Nucleus accumbens (tissue), 56 donors: Measurements from ENCODE around the gene PANX1.
"Not testable (repeated sequence)": the region's sequence is repeated elsewhere in the genome, so short reads cannot be mapped to it uniquely, and the experiment has no call there.

ENCODE experiments used
- DNase-seq, 56 donors: peaks; one replicate each; lab custom pipeline; 2025; lab: John Stamatoyannopoulos, UW

PANX1 gene

DNA sequence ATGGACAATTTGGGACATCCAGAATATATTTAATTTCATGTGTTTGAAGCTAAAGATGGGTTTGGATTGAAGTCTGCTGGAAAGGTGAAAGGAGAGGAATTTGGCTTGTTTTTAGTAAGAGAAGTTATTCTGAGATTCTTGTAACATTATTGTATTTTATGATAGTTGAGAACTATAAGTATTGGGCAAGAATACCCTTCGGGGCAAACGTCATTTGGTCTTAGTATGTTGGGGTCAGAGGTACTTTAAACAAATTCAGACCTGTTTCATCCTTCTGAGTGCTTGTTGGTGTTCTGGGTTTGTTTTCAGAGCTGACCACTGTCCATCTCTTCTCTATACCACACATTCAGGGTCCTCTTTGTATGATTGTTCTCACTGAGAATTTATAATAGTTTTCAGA, 19.5 kb downstream of the PANX1 start:
- no peak for DNase-seq

DNA sequence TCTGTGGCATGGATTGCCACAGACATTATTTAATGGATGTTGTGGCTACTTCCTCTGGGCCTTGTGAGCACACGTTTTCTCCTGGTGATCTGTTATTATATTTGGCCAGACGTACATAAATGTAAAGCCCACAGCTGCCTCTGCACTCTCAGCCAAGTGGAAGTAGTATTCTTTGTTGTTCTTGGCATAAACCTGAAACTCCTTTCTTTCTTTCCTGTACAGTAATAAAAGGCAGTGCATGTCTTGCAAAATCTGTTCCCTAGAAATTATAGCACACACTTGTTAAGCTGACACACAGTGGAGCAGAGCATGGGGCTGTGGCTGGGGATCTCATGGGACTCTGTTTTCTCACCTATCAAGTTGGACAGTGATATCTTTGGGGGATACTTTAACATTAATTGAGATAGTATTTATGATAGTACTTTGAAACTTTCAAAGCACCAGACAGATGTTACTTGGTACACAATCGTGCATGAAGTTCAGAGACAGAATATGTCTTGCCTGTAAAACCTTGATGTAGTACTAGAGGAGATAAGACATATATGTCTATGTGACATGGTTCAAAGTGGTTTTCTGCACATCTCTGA, 20.9 kb downstream of the PANX1 start:
- no peak for DNase-seq

DNA sequence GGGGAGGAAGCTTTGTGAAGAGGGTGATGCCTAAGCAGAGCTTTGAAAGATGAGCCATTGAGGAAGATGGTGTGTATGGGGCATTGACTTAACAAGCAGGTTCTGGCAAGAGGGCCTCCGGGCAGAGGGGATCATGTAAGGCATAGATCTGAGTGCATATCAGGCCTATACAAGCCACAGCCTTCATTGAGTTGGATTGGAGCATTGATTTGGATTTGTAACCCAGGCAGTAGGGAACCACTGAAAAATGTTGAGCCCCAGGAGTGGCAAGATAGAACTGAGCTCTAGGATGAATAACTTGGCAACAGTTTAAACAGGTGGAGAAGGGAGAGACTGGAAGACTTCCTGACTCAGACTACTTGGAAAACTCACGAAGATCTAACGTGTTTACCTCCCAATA, 21.4 kb downstream of the PANX1 start:
- DNase-seq: no peak

DNA sequence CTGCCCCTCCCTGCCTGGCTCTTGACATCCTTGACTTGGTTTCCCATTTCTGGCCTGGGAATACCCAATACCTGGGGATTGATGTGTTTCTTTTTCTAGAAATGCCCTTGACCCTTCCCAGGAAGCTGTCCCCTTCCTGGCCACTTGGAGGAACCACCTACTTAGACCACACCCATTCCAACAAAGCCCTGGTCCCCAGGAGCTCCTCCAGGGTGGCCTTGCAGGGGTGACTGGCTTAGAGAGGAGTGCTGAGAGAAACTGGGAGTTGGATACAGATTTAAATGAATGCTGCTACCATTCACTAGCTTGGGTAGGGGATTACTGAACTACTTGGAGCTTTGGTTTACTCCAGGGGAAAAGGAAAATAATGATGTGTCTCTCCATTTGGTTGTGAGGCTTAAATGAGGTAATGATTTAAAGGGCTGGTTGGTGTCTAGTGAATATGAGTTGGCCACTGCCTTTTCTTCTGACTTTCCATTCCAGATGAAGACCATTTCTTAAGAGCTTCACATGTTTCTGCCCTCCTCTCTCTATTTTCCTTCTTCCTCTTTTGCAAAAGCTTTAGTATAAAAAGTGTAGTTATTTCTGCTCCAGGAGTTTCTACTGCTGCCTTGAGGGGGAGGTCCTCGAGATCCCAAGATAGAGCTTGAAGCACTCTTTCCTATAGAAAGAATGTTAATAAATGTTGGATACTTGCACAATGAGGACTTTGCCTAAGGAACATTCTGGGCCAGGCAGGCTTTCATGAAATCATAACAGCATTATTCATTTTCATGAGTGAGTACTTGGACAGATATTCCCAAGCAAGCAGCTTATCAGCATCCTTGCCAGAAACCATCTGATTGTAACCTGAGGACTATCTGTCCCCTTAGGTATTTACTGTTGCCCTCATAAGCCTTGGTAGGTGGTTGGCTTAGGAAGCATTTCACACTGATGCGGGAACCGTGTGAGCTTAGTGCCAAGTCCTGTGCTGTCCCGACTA, 22.4 kb downstream of the PANX1 start:
- no peak for DNase-seq

DNA sequence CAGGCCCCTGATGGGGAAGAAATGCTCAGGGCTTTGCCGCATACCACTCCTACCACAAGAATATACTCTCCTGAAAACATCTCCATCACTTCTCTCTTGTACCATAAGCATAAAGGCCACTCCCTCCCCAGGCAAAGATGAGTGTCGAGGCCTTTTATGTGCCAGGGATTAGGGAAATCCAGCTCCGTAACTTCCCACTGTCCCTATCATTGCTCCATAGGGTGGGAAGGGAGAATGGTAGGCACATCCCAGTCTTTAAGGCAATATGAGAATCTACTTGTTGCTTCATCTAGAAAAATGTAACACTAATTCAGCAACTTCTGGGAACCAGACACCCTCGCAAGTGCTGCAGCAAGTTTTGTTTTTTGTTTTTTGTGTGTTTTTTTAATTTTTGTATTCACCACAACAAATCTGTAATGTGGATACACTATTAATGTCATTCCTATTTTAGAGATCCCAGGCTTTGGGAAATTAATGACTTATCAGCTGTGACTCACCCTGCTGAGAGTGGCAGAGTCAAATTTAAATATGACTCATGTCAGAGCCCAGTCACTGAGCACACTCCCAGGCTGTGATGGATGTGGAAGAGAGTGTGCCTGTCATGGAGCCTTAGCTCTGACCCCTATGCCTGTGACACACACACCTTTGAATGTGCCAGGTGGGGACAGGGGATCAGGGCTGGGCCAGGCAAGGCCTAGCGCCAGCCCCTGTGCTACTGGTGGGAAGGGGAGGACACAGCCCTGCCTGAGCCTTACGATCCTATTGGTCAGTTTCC, 23.4 kb downstream of the PANX1 start:
- peak in 10 of 56 donors; percentile 9 to 53 (median 32) for DNase-seq

DNA sequence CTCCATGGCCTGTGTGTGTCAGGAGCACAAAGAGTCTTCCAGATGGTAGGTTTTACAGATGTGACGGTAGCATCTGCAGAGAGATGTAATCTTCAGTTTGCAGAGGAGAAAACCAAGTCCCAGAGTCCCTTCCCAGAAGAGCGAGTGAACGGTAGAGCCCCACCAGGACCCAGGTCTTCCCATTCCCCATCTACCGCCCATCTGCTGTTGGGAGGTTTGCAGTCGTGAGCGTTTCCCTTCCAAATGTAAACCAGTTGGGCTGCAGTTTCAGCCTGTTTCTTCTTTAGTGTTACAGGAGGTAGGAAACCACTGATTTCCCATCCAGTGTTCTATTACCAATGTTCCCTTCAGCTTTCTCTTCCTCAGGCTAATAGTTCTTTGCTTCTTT, 24.0 kb downstream of the PANX1 start:
- DNase-seq: no peak

DNA sequence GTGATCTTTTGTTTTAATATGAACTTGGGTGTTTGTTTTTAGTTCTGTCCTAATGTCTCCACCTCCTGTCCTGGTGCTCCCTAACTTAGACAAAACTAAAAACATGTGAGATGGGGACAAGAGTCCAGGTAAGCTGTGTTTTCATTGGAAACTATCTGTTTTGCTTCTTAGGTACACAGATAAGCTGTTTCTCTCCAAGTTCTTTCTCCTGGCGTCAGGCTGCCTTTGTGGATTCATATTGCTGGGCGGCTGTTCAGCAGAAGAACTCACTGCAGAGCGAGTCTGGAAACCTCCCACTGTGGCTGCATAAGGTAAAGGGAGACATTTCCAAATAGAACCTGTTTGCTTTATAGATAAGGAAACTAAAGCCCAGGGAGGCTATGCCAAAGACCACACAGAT, 24.7 kb downstream of the PANX1 start:
- no peak for DNase-seq

DNA sequence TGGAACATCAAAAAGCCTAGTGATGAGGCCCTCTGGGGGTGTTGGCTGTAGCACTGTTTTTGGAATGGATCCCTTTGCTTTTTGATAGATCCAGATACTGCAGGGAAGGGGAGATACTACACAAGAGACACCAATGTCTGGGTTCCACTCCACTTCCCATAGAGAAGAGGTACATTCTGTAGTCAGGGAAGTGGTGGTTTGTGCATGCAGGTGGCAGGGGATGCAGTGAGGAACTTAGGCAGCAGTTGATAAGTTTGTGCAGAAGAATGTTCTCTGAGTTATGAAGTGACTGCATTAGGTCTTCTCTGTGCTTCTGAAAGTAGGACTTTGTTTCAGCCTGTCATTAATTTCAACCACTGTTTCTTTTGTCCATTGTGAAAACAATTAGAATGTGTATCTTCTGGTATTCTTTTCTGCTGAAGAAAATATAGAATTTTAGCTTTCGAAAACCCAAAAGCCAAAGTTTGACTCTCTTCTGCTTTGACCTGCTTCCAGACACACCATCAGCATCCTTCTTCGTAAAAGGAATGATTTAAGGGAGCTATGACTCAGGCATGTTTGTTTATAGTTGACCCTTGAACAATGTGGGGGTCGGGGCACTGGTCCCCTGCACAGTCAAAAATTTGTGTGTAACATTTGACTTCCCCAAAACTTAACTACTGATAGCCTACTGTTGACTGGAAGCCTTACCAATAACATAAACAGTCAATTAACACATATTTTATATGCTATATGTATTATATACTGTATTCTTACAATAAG, 25.6 kb downstream of the PANX1 start:
- no peak for DNase-seq

DNA sequence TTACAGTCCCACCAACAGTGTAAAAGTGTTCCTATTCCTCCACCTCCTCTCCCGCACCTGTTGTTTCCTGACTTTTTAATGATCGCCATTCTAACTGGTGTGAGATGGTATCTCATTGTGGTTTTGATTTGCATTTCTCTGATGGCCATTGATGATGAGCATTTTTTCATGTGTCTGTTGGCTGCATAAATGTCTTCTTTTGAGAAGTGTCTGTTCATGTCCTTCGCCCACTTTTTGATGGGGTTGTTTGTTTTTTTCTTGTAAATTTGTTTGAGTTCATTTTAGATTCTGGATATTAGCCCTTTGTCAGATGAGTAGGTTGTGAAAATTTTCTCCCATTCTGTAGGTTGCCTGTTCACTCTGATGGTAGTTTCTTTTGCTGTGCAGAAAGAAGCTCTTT, 28.7 kb downstream of the PANX1 start:
- not testable (repeated sequence) for DNase-seq

DNA sequence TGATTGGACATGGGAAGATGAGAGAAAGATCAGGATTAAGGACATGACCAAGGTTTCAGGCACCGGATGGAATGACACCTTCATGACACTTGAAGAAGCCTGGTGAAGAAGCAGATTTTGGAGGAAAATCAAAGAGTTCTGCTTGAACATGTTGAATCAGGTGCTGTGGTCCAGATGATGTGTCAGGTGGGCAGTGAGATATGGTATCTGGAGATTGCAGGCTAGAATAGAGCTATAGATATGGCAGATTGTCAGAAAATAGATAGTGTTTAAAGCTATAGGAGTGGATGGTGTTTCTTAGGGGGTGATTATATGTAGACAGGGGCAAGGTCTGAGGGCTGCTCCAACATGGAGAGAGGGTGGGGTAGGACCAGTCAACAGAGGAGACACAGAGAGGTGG, 40.2 kb downstream of the PANX1 start:
- DNase-seq: no peak

DNA sequence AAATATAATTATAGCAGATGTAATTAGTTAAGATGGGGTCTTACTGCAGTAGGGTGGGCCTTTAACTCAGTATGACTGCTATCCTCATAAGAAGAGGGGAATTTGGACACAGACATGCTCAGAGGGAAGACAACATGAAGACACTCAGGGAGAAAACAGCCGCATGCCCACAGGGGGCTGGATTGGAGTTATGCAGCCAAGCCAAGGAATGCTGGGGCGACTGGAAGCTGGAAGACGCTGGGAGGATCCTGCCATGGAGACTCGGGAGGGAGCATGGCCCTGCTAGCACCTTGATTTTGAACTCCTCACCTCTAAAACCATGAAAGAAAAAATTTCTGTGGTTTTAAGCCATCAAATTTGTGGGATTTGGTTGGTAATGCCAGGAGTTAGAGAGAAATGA, 40.9 kb downstream of the PANX1 start:
- no peak for DNase-seq

DNA sequence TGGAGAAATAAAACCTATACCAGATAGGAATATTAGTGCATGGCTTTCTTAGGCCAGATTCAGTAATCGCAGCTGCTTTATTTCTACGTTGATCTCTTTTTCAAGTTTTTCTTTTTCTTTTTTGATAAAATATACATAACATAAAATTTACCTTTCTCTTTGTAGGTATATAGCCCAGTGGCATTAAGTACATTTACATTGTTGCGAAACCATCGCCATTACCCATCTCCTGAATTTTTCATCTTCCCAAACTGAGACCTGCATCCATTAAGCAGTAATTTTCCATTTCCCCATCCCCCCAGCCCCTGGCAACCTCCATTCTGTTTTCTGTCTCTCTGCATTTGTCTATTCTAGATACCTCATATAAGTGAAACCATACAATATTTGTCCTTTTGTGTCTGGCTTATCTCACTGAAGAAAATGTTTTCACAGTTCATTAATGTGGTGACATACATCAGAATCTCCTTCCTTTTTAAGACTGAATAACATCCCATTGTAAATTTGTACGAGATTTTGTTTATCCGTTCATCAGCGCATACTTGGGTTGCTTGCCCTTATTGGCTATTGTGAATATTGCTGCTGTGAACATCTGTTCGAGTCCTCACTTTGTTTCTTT, 41.4 kb downstream of the PANX1 start:
- DNase-seq: no peak

DNA sequence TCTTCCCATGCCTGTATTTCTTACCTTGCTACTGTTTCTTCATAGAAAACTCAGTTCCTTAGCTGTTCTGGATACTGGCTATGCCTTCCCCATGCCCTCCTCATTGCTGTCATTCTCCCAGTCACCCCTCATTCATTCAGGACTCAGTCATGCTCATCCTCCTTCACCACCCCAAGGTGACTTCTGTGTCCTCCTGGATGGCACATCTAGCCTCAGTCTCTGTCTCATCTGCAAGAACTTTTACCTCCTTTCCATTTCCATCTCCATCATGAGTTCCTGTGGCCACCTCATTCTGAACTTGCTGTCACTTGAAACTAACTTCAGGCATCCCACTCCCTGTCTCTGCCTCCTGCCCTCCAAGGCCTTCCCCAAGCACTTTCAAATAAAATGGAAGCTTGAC, 42.3 kb downstream of the PANX1 start:
- DNase-seq: no peak

DNA sequence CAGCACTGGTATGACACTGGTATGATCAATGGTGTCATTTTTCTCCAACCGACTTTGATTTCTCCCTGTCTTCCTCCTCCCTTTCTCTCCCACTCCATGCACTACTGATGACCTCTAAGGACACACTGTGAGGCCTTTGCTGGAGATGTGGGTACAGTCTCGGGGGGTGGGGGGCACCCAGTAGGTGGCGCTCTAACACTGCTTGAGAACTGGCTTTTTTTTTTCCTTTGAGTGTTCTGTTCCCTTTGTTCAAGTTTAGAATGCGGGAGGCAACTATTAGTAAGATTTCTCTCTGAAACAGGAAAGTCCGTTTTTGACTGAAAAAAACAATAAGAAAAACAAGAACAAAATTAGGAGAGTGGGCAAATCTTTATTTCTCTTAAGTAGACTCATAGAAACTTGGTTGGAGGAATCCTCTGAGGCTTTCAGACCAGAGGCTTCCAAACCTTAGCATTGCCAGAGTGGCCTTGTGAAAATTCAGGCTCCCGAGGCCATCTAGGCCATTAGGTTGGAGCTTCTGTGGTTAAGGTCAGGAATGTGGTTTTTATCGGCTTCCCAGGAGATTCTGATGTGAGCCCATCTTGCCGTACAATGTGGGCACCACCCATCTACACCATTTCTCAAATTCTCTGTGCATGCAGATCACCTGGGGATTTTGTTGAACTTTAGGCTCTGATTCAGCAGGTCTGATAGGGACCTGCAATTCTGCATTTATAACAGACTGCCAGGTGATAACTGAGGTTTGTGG, 43.2 kb downstream of the PANX1 start:
- peak in 10 of 56 donors; percentile 3 to 42 (median 24) for DNase-seq

DNA sequence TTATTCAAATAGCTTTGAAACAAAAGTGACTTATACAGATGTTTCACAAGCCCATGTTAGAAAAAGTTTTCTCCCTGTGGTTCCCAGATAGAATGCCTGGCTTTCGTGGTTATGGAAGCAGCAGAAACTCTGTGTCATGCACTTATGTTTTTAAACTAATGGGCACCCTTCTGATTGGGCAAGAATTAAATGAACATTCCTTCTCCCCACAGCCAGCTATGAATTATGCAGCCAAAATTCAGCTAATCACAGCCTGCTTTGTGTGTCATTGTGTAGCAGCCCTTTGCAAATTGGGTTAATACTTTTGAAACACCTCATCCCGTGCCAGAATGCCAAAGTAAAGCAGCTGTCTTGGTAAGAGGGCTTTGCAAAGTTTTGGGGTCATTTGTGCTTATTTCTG, 46.9 kb downstream of the PANX1 start:
- no peak for DNase-seq

DNA sequence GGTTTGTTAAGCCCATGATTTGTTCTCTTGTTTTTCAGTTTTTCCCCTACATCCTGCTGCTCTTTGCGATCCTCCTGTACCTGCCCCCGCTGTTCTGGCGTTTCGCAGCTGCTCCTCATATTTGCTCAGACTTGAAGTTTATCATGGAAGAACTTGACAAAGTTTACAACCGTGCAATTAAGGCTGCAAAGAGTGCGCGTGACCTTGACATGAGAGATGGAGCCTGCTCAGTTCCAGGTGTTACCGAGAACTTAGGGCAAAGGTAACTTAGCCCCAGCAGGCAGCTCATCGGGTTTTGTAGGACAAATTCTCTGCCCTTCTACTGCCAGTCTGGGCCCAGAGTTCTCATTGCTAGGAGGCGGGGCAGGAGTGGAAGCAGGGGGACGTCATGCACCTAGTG, 49.7 kb downstream of the PANX1 start:
- DNase-seq: no peak

DNA sequence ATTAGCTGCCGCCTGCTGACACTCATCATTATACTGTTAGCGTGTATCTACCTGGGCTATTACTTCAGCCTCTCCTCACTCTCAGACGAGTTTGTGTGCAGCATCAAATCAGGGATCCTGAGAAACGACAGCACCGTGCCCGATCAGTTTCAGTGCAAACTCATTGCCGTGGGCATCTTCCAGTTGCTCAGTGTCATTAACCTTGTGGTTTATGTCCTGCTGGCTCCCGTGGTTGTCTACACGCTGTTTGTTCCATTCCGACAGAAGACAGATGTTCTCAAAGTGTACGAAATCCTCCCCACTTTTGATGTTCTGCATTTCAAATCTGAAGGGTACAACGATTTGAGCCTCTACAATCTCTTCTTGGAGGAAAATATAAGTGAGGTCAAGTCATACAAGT, 51.1 kb downstream of the PANX1 start:
- no peak for DNase-seq

DNA sequence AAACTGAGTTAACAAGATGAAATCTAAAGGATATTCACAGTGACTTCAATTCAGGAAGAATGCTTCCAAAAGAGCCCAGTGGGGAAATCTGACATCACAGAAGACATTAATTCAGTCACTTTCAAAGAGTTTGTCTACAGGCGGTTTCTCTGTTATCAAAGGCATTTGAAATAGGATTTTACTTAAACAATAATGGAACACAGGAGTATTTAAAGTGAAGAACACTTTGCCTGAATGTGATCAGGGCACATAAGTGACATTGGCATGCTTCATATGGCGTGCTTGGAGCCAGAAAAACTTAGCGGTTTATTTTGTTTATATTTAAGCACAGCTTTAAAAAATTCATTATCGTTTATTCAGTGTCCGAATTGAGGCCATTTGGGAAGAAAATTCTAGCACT, 52.9 kb downstream of the PANX1 start:
- DNase-seq: no peak

DNA sequence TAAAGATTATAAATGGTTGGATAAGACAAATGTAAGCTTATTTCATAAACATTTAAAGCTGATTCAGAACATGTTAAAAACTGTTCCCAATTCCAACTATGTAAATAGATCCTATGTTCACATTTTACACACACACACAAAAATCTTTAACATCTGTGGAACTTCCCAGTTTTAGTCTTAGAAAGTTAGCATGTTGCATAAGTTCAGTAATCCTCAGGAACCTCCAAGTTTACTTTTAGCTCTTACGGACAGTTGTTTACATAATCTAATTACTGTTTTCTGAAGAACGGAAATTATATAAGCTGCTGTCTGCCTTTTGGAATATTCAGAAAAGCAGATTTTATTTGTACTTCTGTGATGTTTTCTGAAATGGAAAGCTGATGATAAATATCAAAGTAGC, 53.3 kb downstream of the PANX1 start:
- no peak for DNase-seq
